NT2/D1 (cell line): ENCODE measurements around the gene ADAMTS16.

ENCODE experiments used
- SUZ12 ChIP-seq: IDR thresholded peaks from 2 replicates; pipeline ENCODE4 v1.6.1; 2011; ENCODE audit not compliant: insufficient read length, insufficient read depth; ENCODE audit errors: extremely low read depth
- YY1 ChIP-seq: IDR thresholded peaks from 2 replicates; pipeline ENCODE4 v1.6.1; 2011; ENCODE audit not compliant: insufficient read length, insufficient read depth
- ZNF274 ChIP-seq: IDR thresholded peaks from 2 replicates; pipeline ENCODE4 v1.6.1; 2011; ENCODE audit warnings: mild to moderate bottlenecking, low read depth, low read length

DNA sequence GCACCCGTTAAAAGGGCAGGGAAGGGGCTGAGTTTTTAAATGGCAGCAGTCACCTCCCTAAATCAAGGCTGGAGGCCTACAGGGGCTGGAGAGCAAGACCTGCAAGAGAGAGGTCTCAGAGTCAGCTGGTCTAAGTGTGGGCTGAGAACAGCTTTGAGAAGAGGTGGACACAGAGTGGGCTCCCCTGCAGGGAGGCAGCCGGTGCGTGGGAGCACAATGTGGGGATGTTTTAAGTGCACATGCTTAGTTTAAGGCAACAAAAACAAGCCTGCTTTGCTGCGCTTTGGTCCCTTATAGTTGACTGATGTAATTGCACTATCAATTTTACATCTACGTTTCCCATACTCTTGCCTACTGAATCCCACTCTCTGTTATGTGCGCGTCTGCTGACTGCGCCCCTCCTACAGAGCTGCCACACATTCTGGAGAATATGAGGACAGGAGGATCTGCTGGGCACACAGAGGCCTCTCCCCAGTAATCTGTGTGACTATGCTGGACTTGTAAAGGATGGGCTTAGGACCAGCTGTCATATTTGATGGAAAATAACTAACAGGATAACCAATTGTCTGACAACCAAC, 220.3 kb downstream of the ADAMTS16 start:
- no peak for TF ChIP-seq ZNF274
- no peak for TF ChIP-seq SUZ12
- TF ChIP-seq YY1, result no peak
